NB4 (cell line): ENCODE data around the gene ZNF516.

Source experiments
- DNase-seq: peaks from one replicate; pipeline ENCODE4 v3.0.0; 2010; ENCODE audit warnings: low read depth
- H3K4me3 ChIP-seq: one replicate; pipeline ENCODE4 v1.5.1; 2011; ENCODE audit warnings: mild to moderate bottlenecking, low read depth, low read length, moderate library complexity
- CTCF ChIP-seq: IDR thresholded peaks from one replicate; pipeline ENCODE4 v1.5.1; 2012; ENCODE audit warnings: low read depth, low read length
- MAX ChIP-seq: IDR thresholded peaks from 2 replicates; pipeline ENCODE4 v1.6.1; 2011; ENCODE audit warnings: low read depth, low read length
- MYC ChIP-seq: IDR thresholded peaks from 2 replicates; pipeline ENCODE4 v1.6.1; 2011; ENCODE audit warnings: low read depth, low read length
- POLR2A ChIP-seq: IDR thresholded peaks from 2 replicates; pipeline ENCODE4 v1.6.1; 2011; ENCODE audit warnings: mild to moderate bottlenecking; ENCODE audit not compliant: insufficient read length; ENCODE audit errors: extremely low read depth

Gene ZNF516

GRCh38 chr18:76498064-76498463 lies 3.0 kb upstream of the ZNF516 start:
- peak; percentile 53 for DNase-seq
- no peak for TF ChIP-seq MYC
- no peak for TF ChIP-seq MAX
- TF ChIP-seq POLR2A = no peak
- no peak for TF ChIP-seq CTCF
- H3K4me3 ChIP-seq = no peak overlapping the region

DNA sequence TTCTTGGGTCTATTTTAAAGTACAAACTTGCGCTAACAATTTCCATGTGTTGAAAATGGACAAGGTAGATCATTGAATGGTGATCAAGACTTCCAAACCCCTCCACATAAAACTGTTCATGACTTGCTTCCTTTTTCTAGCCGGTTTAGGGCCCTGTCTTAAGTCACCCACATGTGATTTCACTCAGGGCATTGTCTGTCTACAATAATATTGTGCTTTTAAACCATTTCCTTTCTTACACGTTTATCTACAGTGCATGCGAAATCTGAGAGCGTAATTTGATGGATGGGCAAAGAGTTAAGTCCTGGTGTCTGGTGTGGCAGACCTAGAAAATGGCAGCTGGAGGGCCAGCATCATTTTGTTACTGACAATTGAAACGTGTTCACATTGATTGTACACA lies 2.0 kb upstream of the ZNF516 start:
- peak; percentile 47 for DNase-seq
- no peak overlapping the region for H3K4me3 ChIP-seq
- TF ChIP-seq MYC (no peak), MAX (no peak), POLR2A (no peak), CTCF (no peak)

- peak; percentile 44 for TF ChIP-seq POLR2A
- TF ChIP-seq MYC = peak; percentile 53
- no peak for TF ChIP-seq CTCF
- TF ChIP-seq MAX = peak; percentile 69
- DNase-seq = peak; percentile 89
- peak overlapping the region; percentile 84 for H3K4me3 ChIP-seq
Measured at GRCh38 chr18:76496194-76496890, 1.3 kb upstream of the ZNF516 start.

DNA sequence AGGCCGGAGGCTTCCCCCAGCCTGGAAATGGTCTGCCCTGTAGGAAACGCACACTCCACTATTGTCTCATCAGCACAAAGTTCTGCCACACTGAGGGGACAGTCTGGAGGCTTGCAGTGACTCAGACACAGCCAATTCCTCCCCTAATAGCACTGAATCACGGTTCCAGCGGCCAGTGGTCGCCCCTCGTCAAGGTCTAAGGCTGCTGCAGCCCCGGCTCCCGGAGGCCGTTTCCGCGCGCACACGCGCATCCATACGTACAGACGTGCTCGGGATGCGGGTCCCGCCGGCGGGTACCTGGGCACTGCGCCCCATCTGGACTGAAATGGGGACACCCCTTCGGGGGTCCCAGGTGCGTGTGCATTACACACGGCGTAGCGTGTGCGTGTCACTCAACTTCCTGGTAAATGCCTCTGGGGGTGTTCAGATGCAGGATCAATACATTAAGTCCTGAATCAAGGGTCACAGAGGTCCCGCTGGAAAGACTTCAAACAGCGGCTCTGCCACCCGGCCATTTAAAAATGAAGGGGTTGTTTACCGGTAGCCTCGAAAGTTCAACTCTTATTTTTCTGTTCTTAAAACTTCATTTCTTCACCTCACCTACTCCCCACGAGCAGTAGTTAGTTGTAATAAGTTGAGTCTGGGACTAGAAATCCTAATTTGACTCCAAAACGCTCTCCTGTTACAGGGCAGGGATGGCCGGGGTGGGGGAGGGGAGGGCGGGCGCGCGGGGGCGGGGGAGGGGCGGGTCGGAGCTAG lies 572 bp upstream of the ZNF516 start:
- TF ChIP-seq POLR2A (peak; percentile 69), MYC (no peak), MAX (no peak)
- DNase-seq = peak; percentile 86
- H3K4me3 ChIP-seq = peak overlapping the region; percentile 84

DNA sequence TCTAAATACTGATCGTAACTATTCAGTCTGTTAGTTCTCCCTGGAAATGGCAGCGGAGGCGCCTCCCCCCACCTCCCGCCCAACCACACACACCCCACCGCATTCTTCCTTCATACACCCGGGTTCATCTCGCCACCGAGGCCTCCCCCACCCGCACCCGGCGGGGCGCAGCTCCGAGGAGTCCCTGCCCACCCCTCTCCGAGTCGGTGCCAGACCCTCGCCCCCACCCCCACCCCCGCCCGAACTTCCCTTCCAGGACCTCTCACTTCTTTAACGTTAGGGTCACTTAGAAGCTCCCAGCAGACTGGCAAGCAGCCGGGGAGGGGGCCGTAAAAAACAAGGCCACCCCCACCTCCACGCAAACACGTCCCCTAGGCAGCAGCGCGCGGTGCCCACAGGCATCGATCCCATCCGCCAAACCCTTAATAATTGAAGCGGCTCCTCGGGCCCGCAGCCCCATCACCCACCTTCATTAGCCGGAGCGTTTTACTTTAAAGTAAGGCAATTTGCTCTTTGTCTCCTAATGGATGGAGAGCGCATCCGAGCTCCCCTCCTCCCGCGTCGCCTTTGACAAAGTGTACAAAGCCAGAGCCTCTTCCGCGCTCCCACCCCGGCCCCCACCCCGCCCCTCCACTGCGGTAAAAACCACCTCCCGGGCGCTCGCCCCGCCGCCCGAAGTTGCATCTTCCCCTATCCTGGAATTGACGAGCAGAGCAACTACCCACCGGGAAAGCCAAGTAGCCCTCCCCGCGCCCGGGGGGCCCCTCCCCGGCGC lies 624 bp downstream of the ZNF516 start:
- H3K4me3 ChIP-seq = peak overlapping the region; percentile 84
- TF ChIP-seq POLR2A (no peak), MAX (no peak), MYC (no peak), CTCF (no peak)
- peak; percentile 87 for DNase-seq
